Neural progenitor cell (in vitro differentiated cells): ENCODE measurements around the gene FASLG. TPM values are rescaled to one million over a fixed set of nuclear protein-coding genes. Genes with fewer than 3 reads are reported as not detected.

Experiments
- DNase-seq: peaks from one replicate; pipeline ENCODE4 v3.0.0-alpha.2; 2016; ENCODE audit warnings: low spot score
- H2AFZ ChIP-seq: fragments of 200-600 bp; sonication (generic); replicated peaks from 2 replicates; pipeline ENCODE4 v1.6.1; 2016; ENCODE audit warnings: antibody characterized with exemption
- H3F3A ChIP-seq: fragments of 200-600 bp; sonication (generic); 2 replicates; pipeline ENCODE4 v1.6.1; 2016; ENCODE audit warnings: antibody characterized with exemption, low read depth
- H3K27ac ChIP-seq: fragments of 200-600 bp; sonication (generic); 2 replicates; pipeline ENCODE4 v1.5.1; 2016; ENCODE audit warnings: mild to moderate bottlenecking
- H3K27me3 ChIP-seq: fragments of 200-600 bp; sonication (generic); 2 replicates; pipeline ENCODE4 v1.6.1; 2016; ENCODE audit warnings: mild to moderate bottlenecking, moderate library complexity
- H3K36me3 ChIP-seq: fragments of 200-600 bp; sonication (generic); 2 replicates; pipeline ENCODE4 v1.5.1; 2016
- H3K4me1 ChIP-seq: fragments of 200-600 bp; sonication (generic); 2 replicates; pipeline ENCODE4 v1.6.1; 2016; ENCODE audit warnings: mixed run types
- H3K4me2 ChIP-seq: fragments of 200-600 bp; sonication (generic); 2 replicates; pipeline ENCODE4 v1.6.1; 2016
- H3K4me3 ChIP-seq: fragments of 200-600 bp; sonication (generic); 2 replicates; pipeline ENCODE4 v1.5.1; 2016
- H3K79me2 ChIP-seq: fragments of 200-600 bp; sonication (generic); 2 replicates; pipeline ENCODE4 v1.6.1; 2016; ENCODE audit warnings: low read depth
- H3K9ac ChIP-seq: fragments of 200-600 bp; sonication (generic); 2 replicates; pipeline ENCODE4 v1.6.1; 2016
- H3K9me3 ChIP-seq: fragments of 200-600 bp; sonication (generic); 2 replicates; pipeline ENCODE4 v1.5.1; 2016; ENCODE audit warnings: low read depth
- H4K20me1 ChIP-seq: fragments of 200-600 bp; sonication (generic); 2 replicates; pipeline ENCODE4 v1.6.1; 2016; ENCODE audit warnings: low read depth
- H3K27ac Mint-ChIP-seq: 3 replicates; pipeline ENCODE4 v1.8.0; 2021; ENCODE audit warnings: mixed read lengths
- H3K27me3 Mint-ChIP-seq: 2 replicates; pipeline ENCODE4 v1.8.0; 2022; ENCODE audit warnings: low read depth, mild to moderate bottlenecking, inconsistent platforms, moderate library complexity, mixed read lengths; ENCODE audit not compliant: insufficient read depth
- H3K36me3 Mint-ChIP-seq: 3 replicates; pipeline ENCODE4 v1.8.0; 2021; ENCODE audit warnings: mixed read lengths
- H3K4me1 Mint-ChIP-seq: 3 replicates; pipeline ENCODE4 v1.8.0; 2021; ENCODE audit warnings: mixed read lengths
- H3K4me3 Mint-ChIP-seq: 3 replicates; pipeline ENCODE4 v1.8.0; 2021; ENCODE audit warnings: mild to moderate bottlenecking, moderate library complexity, mixed read lengths
- H3K9me3 Mint-ChIP-seq: 3 replicates; pipeline ENCODE4 v1.8.0; 2020; ENCODE audit warnings: mixed read lengths
- CTCF ChIP-seq: fragments of 200-600 bp; sonication (generic); IDR thresholded peaks from 2 replicates; pipeline ENCODE4 v1.5.1; 2017; ENCODE audit warnings: antibody characterized with exemption, mild to moderate bottlenecking
- EZH2 ChIP-seq: fragments of 200-600 bp; sonication (generic); IDR thresholded peaks from 2 replicates; pipeline ENCODE4 v1.6.1; 2017; ENCODE audit warnings: antibody characterized with exemption, mild to moderate bottlenecking, moderate library complexity
- EZH2phosphoT487 ChIP-seq: fragments of 200-600 bp; sonication (generic); IDR thresholded peaks from 2 replicates; pipeline ENCODE4 v1.6.1; 2017; ENCODE audit warnings: antibody characterized with exemption
- total RNA-seq: library from RNA; depleted of rRNA; stranded (reverse); fragments of >200 nt; gene quantifications from 2 replicates; pipeline ENCODE4 v1.2.3, GENCODE V29; 2015; ENCODE audit warnings: low replicate concordance

FASLG gene
- total RNA-seq, 1 donor from 2014 or later = not detected

- Histone ChIP-seq H4K20me1 (no peaks in the 10 kb centered on the region), H3K9me3 (no peaks in the 10 kb centered on the region)
- H3K27ac Mint-ChIP-seq = no peak overlapping the region
Measured at GRCh38 chr1:172704420-172705210, 45.7 kb downstream of the FASLG start.

DNA sequence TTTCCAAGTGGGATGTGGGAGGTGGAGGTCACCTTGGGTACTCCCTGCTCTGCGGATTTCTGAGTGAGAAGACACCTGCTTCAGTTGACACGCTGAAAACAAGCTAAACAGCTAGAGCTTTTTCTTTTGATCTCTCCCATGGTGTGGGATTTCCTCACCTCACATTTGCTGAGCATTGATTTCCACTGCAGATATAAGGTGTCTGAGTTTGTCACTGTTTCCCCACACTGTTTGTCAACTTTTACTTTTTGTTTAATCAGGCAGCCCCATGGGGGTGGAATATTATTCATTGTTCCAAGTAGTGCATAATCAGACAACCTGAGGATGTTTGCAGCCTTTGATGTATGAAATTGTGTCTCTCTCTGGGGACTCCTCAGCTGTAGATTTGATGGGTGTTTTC, 49.5 kb downstream of the FASLG start:
- no peaks in the 10 kb centered on the region for H4K20me1 ChIP-seq
- TF ChIP-seq CTCF = no peak
- TF ChIP-seq EZH2phosphoT487 = no peak
- no peak for TF ChIP-seq EZH2
- no peaks in the 10 kb centered on the region for H3F3A ChIP-seq
- no peaks in the 10 kb centered on the region for H3K36me3 Mint-ChIP-seq
- H3K27ac Mint-ChIP-seq = no peak overlapping the region
- no peaks in the 10 kb centered on the region for H3K79me2 ChIP-seq
- peaks cover under 1% of the 10 kb centered on the region for H3K4me1 ChIP-seq
- H3K9me3 ChIP-seq = no peaks in the 10 kb centered on the region
- no peak overlapping the region for H2AFZ ChIP-seq
- no peak overlapping the region for H3K4me3 Mint-ChIP-seq
- no peaks in the 10 kb centered on the region for H3K36me3 ChIP-seq
- no peak overlapping the region for H3K4me2 ChIP-seq
- no peaks in the 10 kb centered on the region for H3K27me3 Mint-ChIP-seq
- no peak overlapping the region for H3K27ac ChIP-seq
- peaks cover 5% of the 10 kb centered on the region for H3K4me1 Mint-ChIP-seq
- H3K9ac ChIP-seq = no peak overlapping the region
- no peak overlapping the region for H3K4me3 ChIP-seq
- no peaks in the 10 kb centered on the region for H3K27me3 ChIP-seq
- no peak for DNase-seq
- no peaks in the 10 kb centered on the region for H3K9me3 Mint-ChIP-seq

More at GRCh38 chr1:172704420-172705210, 45.7 kb downstream of the FASLG start:
- no peak for TF ChIP-seq EZH2phosphoT487
- no peak for TF ChIP-seq EZH2
- TF ChIP-seq CTCF = no peak
- Histone ChIP-seq H3K79me2 (no peaks in the 10 kb centered on the region), H3K36me3 (no peaks in the 10 kb centered on the region), H2AFZ (no peak overlapping the region), H3K4me2 (no peak overlapping the region), H3F3A (no peaks in the 10 kb centered on the region), H3K27me3 (no peaks in the 10 kb centered on the region), H3K27ac (no peak overlapping the region), H3K4me1 (no peaks in the 10 kb centered on the region), H3K9ac (no peak overlapping the region), H3K4me3 (no peak overlapping the region)
- no peak overlapping the region for H3K4me3 Mint-ChIP-seq
- H3K4me1 Mint-ChIP-seq = peaks cover 7% of the 10 kb centered on the region
- no peak for DNase-seq
- no peaks in the 10 kb centered on the region for H3K36me3 Mint-ChIP-seq
- H3K9me3 Mint-ChIP-seq = no peaks in the 10 kb centered on the region
- H3K27me3 Mint-ChIP-seq = no peaks in the 10 kb centered on the region

- H3K27ac ChIP-seq = no peak overlapping the region
- no peaks in the 10 kb centered on the region for H3K36me3 ChIP-seq
- no peak for TF ChIP-seq CTCF
- TF ChIP-seq EZH2phosphoT487 = no peak
- no peak for TF ChIP-seq EZH2
- Mint-ChIP-seq H3K27ac (no peak overlapping the region), H3K4me1 (peaks cover 29% of the 10 kb centered on the region), H3K36me3 (peaks cover 1% of the 10 kb centered on the region), H3K9me3 (peaks cover under 1% of the 10 kb centered on the region), H3K4me3 (no peak overlapping the region), H3K27me3 (peaks cover 2% of the 10 kb centered on the region)
- no peaks in the 10 kb centered on the region for H3K27me3 ChIP-seq
- no peak overlapping the region for H3K4me3 ChIP-seq
- no peak overlapping the region for H3K4me2 ChIP-seq
- peaks cover 21% of the 10 kb centered on the region for H3K4me1 ChIP-seq
- H3K79me2 ChIP-seq = no peaks in the 10 kb centered on the region
- no peaks in the 10 kb centered on the region for H3K9me3 ChIP-seq
- H4K20me1 ChIP-seq = no peaks in the 10 kb centered on the region
- no peak for DNase-seq
- no peak overlapping the region for H3K9ac ChIP-seq
- H3F3A ChIP-seq = no peaks in the 10 kb centered on the region
- H2AFZ ChIP-seq = no peak overlapping the region
Measured at GRCh38 chr1:172711558-172711957, 52.7 kb downstream of the FASLG start.
